HCT116 (cell line): ENCODE data around the gene MAPK4.

ENCODE experiments used
- CEBPB ChIP-seq: IDR thresholded peaks from 2 replicates; pipeline ENCODE4 v1.6.1; 2012; ENCODE audit warnings: low read depth
- ELF1 ChIP-seq: IDR thresholded peaks from 2 replicates; pipeline ENCODE4 v1.6.1; 2012; ENCODE audit warnings: low read depth, borderline replicate concordance
- EZH2 ChIP-seq: fragments of 200-600 bp; sonication (generic); IDR thresholded peaks from 2 replicates; pipeline ENCODE4 v1.6.1; 2017; ENCODE audit warnings: antibody characterized with exemption, mixed run types
- EZH2phosphoT487 ChIP-seq: fragments of 200-600 bp; IDR thresholded peaks from 2 replicates; pipeline ENCODE4 v1.6.1; 2018; ENCODE audit warnings: antibody characterized with exemption, borderline replicate concordance
- JUND ChIP-seq: IDR thresholded peaks from 2 replicates; pipeline ENCODE4 v1.6.1; 2012
- POLR2A ChIP-seq: IDR thresholded peaks from 2 replicates; pipeline ENCODE4 v1.7.0; 2011; ENCODE audit warnings: borderline replicate concordance; ENCODE audit not compliant: insufficient read depth, insufficient read length; ENCODE audit errors: extremely low read depth
- POLR2AphosphoS5 ChIP-seq: IDR thresholded peaks from 2 replicates; pipeline ENCODE4 v1.6.1; 2011; ENCODE audit warnings: mild to moderate bottlenecking, low read depth, low read length, moderate library complexity
- SIN3A ChIP-seq: IDR thresholded peaks from 2 replicates; pipeline ENCODE4 v1.6.1; 2012; ENCODE audit warnings: low read depth
- YY1 ChIP-seq: IDR thresholded peaks from 2 replicates; pipeline ENCODE4 v1.6.1; 2011; ENCODE audit warnings: low read length, low read depth, moderate library complexity, mild to moderate bottlenecking; ENCODE audit not compliant: insufficient replicate concordance; ENCODE audit errors: extremely low read depth
- TF ChIP-seq, protein P1 (sequence below), 3 experiments: fragments of 200-600 bp in 1 of 3; sonication (generic) in 1 of 3; IDR thresholded peaks in 2 of 3; conservative IDR thresholded peaks in 1 of 3; 2 replicates each; pipeline ENCODE4 v1.5.1; 2012 to 2017; ENCODE audit warnings: low read depth in 2 of 3, low read length in 2 of 3, antibody characterized with exemption in 1 of 3, borderline replicate concordance in 1 of 3, control low read depth in 1 of 3, mild to moderate bottlenecking in 1 of 3, mixed read lengths in 1 of 3, mixed run types in 1 of 3, moderate library complexity in 1 of 3; ENCODE audit not compliant: insufficient read depth in 1 of 3
- TF ChIP-seq, protein P2 (sequence below): IDR thresholded peaks from 2 replicates; pipeline ENCODE4 v1.6.1; 2012; ENCODE audit warnings: low read depth

DNA sequence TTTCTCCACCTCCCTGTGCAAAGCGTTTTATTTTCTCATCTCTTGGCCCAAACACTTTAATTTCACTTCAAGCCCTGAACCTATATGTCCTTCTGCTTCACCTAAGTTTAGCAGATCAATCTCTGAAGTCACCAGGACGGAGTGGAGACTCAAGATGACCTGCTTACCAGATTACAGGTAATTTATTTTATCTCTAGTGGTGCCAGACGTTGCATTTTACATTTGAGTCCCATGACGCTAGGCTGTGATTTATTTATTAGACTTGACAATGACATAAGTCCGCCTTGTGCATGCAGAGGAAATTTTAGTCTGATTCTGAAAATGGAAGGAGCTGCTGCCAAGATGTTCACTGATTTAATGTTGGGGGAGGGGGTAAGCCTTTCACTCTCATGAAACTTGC is 186.1 kb downstream of the MAPK4 start:
- TF ChIP-seq ELF1 (no peak), EZH2 (no peak), POLR2A (no peak), EZH2phosphoT487 (no peak), YY1 (no peak), SIN3A (no peak), CEBPB (no peak), JUND (no peak), POLR2AphosphoS5 (no peak)
- TF ChIP-seq, protein P1, sequence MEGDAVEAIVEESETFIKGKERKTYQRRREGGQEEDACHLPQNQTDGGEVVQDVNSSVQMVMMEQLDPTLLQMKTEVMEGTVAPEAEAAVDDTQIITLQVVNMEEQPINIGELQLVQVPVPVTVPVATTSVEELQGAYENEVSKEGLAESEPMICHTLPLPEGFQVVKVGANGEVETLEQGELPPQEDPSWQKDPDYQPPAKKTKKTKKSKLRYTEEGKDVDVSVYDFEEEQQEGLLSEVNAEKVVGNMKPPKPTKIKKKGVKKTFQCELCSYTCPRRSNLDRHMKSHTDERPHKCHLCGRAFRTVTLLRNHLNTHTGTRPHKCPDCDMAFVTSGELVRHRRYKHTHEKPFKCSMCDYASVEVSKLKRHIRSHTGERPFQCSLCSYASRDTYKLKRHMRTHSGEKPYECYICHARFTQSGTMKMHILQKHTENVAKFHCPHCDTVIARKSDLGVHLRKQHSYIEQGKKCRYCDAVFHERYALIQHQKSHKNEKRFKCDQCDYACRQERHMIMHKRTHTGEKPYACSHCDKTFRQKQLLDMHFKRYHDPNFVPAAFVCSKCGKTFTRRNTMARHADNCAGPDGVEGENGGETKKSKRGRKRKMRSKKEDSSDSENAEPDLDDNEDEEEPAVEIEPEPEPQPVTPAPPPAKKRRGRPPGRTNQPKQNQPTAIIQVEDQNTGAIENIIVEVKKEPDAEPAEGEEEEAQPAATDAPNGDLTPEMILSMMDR (IDR thresholded peaks at IDR 0.05 in 2 of 3, conservative IDR thresholded peaks at IDR 0.05 in 1 of 3; ENCODE audit: borderline replicate concordance in 1 of 3, insufficient read depth in 1 of 3, low read depth in 2 of 3, low read length in 2 of 3) = no peak
- TF ChIP-seq, protein P2, sequence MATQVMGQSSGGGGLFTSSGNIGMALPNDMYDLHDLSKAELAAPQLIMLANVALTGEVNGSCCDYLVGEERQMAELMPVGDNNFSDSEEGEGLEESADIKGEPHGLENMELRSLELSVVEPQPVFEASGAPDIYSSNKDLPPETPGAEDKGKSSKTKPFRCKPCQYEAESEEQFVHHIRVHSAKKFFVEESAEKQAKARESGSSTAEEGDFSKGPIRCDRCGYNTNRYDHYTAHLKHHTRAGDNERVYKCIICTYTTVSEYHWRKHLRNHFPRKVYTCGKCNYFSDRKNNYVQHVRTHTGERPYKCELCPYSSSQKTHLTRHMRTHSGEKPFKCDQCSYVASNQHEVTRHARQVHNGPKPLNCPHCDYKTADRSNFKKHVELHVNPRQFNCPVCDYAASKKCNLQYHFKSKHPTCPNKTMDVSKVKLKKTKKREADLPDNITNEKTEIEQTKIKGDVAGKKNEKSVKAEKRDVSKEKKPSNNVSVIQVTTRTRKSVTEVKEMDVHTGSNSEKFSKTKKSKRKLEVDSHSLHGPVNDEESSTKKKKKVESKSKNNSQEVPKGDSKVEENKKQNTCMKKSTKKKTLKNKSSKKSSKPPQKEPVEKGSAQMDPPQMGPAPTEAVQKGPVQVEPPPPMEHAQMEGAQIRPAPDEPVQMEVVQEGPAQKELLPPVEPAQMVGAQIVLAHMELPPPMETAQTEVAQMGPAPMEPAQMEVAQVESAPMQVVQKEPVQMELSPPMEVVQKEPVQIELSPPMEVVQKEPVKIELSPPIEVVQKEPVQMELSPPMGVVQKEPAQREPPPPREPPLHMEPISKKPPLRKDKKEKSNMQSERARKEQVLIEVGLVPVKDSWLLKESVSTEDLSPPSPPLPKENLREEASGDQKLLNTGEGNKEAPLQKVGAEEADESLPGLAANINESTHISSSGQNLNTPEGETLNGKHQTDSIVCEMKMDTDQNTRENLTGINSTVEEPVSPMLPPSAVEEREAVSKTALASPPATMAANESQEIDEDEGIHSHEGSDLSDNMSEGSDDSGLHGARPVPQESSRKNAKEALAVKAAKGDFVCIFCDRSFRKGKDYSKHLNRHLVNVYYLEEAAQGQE = no peak
